HepG2 (cell line): ENCODE results near the gene STAT5A. TPM values are rescaled to one million over a fixed set of nuclear protein-coding genes. Genes with fewer than 3 reads are reported as not detected.

ENCODE experiments used
- AFF4 ChIP-seq: sonication (generic); formaldehyde crosslinking; IDR thresholded peaks from 2 replicates; pipeline ENCODE4 v1.4.0; 2020; ENCODE audit warnings: missing genetic modification reagents
- ARNT ChIP-seq: fragments of 450-650 bp; IDR thresholded peaks from 2 replicates; pipeline ENCODE4 v1.6.1; 2017
- ATF6 ChIP-seq: sonication (generic); formaldehyde crosslinking; conservative IDR thresholded peaks from 2 replicates; pipeline ENCODE4 v1.4.0; 2020; ENCODE audit warnings: missing genetic modification reagents
- DR1 ChIP-seq: sonication (generic); formaldehyde crosslinking; IDR thresholded peaks from 2 replicates; pipeline ENCODE4 v1.8.0; 2021; ENCODE audit warnings: mild to moderate bottlenecking, missing genetic modification reagents, inconsistent platforms
- ERF ChIP-seq: IDR thresholded peaks from 2 replicates; pipeline ENCODE4 v1.6.1; 2018; ENCODE audit warnings: missing biosample characterization, missing genetic modification reagents
- EZH2 ChIP-seq: conservative IDR thresholded peaks from 2 replicates; pipeline ENCODE4 v1.6.1; 2012; ENCODE audit warnings: mild to moderate bottlenecking, low read depth, low read length, moderate library complexity
- GATAD2A ChIP-seq: IDR thresholded peaks from 2 replicates; pipeline ENCODE4 v1.6.1; 2016
- HNRNPUL1 ChIP-seq: fragments of 200-400 bp; formaldehyde crosslinking; IDR thresholded peaks from 2 replicates; pipeline ENCODE4 v1.6.1; 2017; ENCODE audit warnings: low read depth, mild to moderate bottlenecking, low read length, moderate library complexity
- USF2 ChIP-seq, 2 experiments: sonication (generic) in 1 of 2; formaldehyde crosslinking in 1 of 2; IDR thresholded peaks; 2 replicates each; pipeline versions ENCODE4 v1.5.1 to v1.6.1; 2011 to 2020; ENCODE audit warnings: borderline replicate concordance in 1 of 2, low read depth in 1 of 2, low read length in 1 of 2, mild to moderate bottlenecking in 1 of 2, missing genetic modification reagents in 1 of 2, moderate library complexity in 1 of 2
- ZMYM4 ChIP-seq: sonication (generic); formaldehyde crosslinking; IDR thresholded peaks from 2 replicates; pipeline ENCODE4 v1.8.1; 2023; ENCODE audit warnings: mild to moderate bottlenecking, missing genetic modification reagents
- ZNF180 ChIP-seq: sonication (generic); formaldehyde crosslinking; IDR thresholded peaks from 2 replicates; pipeline ENCODE4 v1.4.0; 2020; ENCODE audit warnings: low read depth, missing genetic modification reagents, borderline replicate concordance
- ZNF367 ChIP-seq: sonication (generic); formaldehyde crosslinking; IDR thresholded peaks from 2 replicates; pipeline ENCODE4 v1.4.0; 2020; ENCODE audit warnings: missing genetic modification reagents, borderline replicate concordance
- ZNF512 ChIP-seq: sonication (generic); formaldehyde crosslinking; IDR thresholded peaks from 2 replicates; pipeline ENCODE4 v1.4.0; 2020; ENCODE audit warnings: mild to moderate bottlenecking, missing genetic modification reagents
- ZNF549 ChIP-seq: sonication (generic); formaldehyde crosslinking; IDR thresholded peaks from 2 replicates; pipeline ENCODE4 v1.5.0; 2020; ENCODE audit warnings: missing genetic modification reagents
- ZNF570 ChIP-seq: sonication (generic); formaldehyde crosslinking; IDR thresholded peaks from 2 replicates; pipeline ENCODE4 v1.4.0; 2020; ENCODE audit warnings: mild to moderate bottlenecking, missing genetic modification reagents, borderline replicate concordance
- ZNF615 ChIP-seq: sonication (generic); formaldehyde crosslinking; IDR thresholded peaks from 2 replicates; pipeline ENCODE4 v1.5.0; 2020; ENCODE audit warnings: mild to moderate bottlenecking, missing genetic modification reagents, borderline replicate concordance
- ZZZ3 ChIP-seq: sonication (generic); formaldehyde crosslinking; IDR thresholded peaks from 2 replicates; pipeline ENCODE4 v1.4.0; 2020; ENCODE audit warnings: missing genetic modification reagents, mild to moderate bottlenecking, borderline replicate concordance
- polyA plus RNA-seq, 8 experiments: library from polyadenylated mRNA; depleted of rRNA in 3 of 8; stranded (reverse) in 7 of 8; unstranded in 1 of 8; fragments of >200 nt; fragmentation: Illumina TruSeq in 4 of 8; extraction: Trizol in 4 of 8; gene quantifications; 2 replicates each; pipeline versions ENCODE4 v1.2.1 to v1.2.3, GENCODE V29; 2011 to 2016; ENCODE audit warnings: low read depth in 4 of 8, missing spikeins in 1 of 8, mixed read lengths in 1 of 8; ENCODE audit not compliant: insufficient read depth in 1 of 8
- total RNA-seq, 5 experiments: library from RNA; depleted of rRNA; stranded (reverse); fragments of >200 nt; fragmentation: Illumina TruSeq; extraction: Trizol; gene quantifications; 2 replicates each; pipeline ENCODE4 v1.2.3, GENCODE V29; 2016; ENCODE audit warnings: low read depth in 1 of 5

Gene STAT5A
- total and polyA plus RNA-seq, 2 of the 13 experiments (the other 11 are each of a cell fraction or from before 2014, with no cell fraction given), result 1.4 to 4.1 TPM

- TF ChIP-seq AFF4 (no peak), ZNF512 (CRISPR knock-in tag) (0 out of 2 replicates have a peak, but pooled peaks have one; percentile 50), GATAD2A (CRISPR knock-in tag) (peak; percentile 75), USF2 (IDR thresholded peaks at IDR 0.05; ENCODE audit: low read depth, low read length) (no peak), USF2 (CRISPR knock-in tag; IDR thresholded peaks at IDR 0.05; ENCODE audit: borderline replicate concordance) (no peak), ZNF615 (CRISPR knock-in tag) (no peak), ZNF549 (no peak), ARNT (no peak), ZNF570 (CRISPR knock-in tag) (no peak), ZNF180 (no peak), ZMYM4 (CRISPR knock-in tag) (0 out of 2 replicates have a peak, but pooled peaks have one; percentile 27), ZNF367 (no peak), ZZZ3 (CRISPR knock-in tag) (no peak), ERF (peak; percentile 96), DR1 (CRISPR knock-in tag) (no peak), HNRNPUL1 (no peak), ATF6 (peak; percentile 95; the same call in 1 of the 2 replicates), EZH2 (no peak)
These were observed 34.3 kb downstream of the STAT5A start (continued) for GRCh38 chr17:42322382-42323267.
